ENCODE measurements around the gene OPA1. TPM values are rescaled to one million over a fixed set of nuclear protein-coding genes. Genes with fewer than 3 reads are reported as not detected.
"Not testable (repeated sequence)": the region's sequence is repeated elsewhere in the genome, so short reads cannot be mapped to it uniquely, and the experiment has no call there.

OPA1 gene
- total RNA-seq, 1 donor from 2014 or later: 109 TPM

- intact Hi-C loops (cut with DNase I): loop anchor here (5.0 to 10.0 kb wide), 4 partner anchors 112 to 1107 kb away; no protein-coding TSS in a partner anchor
- no peak for DNase-seq (ENCODE audit: low spot score)
Measured at GRCh38 chr3:193574488-193575070, 18.4 kb upstream of the OPA1 start.

DNA sequence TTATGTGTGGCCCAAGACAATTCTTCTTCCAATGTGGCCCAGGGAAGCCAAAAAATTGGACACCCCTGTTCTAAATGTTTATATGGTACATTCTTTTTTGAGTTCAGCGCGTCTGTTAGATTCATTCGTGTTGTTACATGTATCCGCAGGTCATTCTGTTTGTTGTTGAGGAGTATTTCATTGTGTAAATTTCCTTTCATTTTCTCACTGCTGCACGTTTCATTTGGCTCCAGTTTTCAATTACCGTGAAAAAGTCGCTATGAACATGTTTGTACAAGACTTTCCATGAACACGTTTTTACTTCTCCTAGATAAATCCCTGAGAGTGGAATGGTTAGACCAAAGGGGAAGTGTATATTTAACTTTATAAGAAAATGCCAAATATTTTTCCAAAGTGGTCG is 7.5 kb upstream of the OPA1 start:
- no peak for DNase-seq (ENCODE audit: low spot score)
- intact Hi-C loops (cut with DNase I): no loop called here

DNA sequence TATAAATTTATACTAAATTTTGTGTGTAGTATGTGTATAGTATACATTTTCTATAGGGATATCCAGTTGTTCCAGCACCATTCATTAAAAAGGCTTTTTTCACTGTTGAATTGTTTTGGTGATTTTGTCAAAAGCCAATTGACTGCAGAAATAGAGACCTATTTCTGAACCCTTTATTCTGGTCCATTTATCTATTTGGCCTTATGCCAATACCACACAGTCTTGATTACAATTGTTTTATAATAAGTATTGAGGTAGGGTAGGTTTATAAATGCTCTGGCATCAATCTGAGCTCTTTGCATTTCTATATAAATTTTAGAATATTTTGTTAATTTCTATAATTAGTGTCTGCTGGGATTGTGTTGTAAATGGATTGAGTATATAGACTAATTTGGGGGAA is 6.5 kb upstream of the OPA1 start:
- DNase-seq (ENCODE audit: low spot score): no peak
- intact Hi-C loops (cut with DNase I): no loop called here

- DNase-seq (ENCODE audit: low spot score): no peak
- intact Hi-C loops (cut with DNase I): no loop called here
Measured at GRCh38 chr3:193589129-193589528, 3.9 kb upstream of the OPA1 start.

DNA sequence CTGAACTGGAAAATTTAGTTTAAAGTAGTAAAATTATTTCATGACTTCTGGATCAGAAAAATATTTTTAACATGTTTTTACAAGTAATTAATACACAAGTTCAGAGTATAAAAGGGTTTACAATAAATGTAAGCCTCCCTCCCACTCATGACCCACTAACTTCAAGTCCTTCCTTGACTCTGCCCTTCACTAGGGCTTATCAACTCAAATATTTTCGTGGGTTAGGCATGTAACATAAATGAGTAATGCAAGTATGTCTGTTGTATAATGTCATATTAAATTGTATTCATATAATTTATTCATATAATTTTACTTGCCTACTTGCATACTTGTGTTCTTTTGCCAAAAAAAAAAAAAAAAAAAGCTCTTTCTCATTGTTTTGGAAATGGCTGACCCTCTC is 3.4 kb upstream of the OPA1 start:
- no peak for DNase-seq (ENCODE audit: low spot score)
- intact Hi-C loops (cut with DNase I): no loop called here

DNA sequence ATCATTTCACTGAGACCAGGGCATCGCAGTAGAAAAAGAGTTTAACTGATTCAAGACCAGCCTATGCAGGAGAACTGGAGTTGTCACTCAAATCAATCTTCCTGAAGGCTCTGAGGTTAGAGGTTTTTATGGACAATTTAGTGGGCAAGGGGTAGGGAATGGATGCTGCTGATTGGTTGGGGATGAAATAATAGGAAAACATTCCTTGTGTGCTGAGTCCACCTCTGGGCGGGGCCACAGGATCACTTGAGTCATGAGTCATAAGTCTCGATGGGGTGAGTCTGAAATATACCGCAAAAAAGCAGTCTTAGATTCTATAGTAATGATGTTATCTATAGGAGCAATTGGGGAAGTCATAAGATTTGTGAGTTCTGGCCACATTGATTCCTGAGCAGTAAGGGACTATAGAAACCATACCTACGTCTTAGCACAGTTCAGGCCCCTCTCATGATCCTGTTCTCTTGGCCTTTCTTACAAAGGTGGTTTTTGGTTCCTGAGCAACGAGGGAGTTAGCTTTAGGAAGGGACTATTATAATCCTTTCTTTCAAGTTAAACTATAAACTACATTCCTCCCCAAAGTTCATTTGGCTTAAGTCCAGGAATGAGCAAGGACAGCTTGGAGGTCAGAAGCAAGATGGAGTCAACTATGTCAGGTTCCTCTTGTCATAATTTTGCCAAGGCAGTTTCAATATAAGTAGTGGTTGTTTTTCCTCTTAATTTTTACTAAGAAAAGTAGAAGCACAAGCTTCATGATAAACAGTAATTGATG is 2.7 kb upstream of the OPA1 start:
- intact Hi-C loops (cut with DNase I): no loop called here
- no peak for DNase-seq (ENCODE audit: low spot score)

- DNase-seq (ENCODE audit: low spot score): no peak
- intact Hi-C loops (cut with DNase I): no loop called here
Measured at GRCh38 chr3:193593668-193594030, 641 bp downstream of the OPA1 start.

DNA sequence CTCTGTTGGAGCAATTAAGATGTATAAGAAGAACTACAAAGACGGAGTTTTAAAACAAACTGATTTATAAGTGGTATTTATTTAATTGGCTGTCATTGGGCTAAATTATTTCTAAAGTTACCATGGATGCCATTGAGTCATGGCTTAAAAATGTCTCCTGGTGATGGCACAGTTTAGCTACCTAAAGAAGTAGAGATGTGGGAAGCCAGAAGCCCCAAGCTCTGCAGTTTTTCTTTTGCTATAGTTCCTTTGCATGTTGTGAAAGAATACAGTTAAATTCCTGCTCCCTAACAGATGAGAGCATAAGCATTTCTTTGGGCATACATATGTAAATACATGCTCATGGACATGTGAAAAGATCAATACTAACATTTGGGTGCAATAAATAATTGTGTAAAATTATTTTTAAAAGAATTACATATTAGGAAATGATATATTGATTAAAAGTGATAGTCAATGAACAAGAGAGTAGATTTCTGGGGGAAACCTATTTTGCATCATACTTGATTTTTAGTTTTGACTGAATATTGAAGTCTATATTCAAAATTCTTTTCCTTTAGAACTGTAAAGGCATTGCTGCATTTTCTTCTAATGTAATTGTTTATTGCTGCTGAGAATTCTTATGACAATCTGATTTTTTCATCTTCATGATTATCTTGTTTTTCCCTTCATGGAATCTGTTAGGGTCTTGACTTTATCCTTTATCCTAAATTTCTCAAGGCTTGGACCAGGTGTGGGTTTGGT is 2.1 kb downstream of the OPA1 start:
- DNase-seq (ENCODE audit: low spot score): no peak
- intact Hi-C loops (cut with DNase I): no loop called here

GRCh38 chr3:193595939-193596487 is 3.0 kb downstream of the OPA1 start:
- intact Hi-C loops (cut with DNase I): no loop called here
- DNase-seq (ENCODE audit: low spot score): no peak

DNA sequence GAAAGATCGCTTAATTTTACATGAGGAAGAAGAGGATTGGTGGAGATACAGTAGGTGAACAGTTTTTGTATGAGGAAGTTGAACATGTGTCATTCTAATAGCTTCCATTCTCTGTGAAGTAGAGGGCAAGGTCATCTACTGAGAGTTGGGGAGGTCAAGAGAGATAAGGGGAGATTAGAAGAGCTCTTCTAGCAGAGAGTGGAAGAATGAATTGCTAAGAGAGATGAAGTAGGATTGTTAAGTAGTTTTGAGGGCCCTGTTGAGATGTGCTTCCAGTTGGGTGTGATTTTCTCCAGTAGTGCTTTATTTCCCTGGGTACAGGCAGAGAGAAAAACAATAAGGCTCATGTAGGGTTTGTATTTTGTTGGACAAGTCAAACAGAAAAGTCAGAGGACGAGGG is 5.2 kb downstream of the OPA1 start:
- intact Hi-C loops (cut with DNase I): no loop called here
- DNase-seq (ENCODE audit: low spot score): no peak

DNA sequence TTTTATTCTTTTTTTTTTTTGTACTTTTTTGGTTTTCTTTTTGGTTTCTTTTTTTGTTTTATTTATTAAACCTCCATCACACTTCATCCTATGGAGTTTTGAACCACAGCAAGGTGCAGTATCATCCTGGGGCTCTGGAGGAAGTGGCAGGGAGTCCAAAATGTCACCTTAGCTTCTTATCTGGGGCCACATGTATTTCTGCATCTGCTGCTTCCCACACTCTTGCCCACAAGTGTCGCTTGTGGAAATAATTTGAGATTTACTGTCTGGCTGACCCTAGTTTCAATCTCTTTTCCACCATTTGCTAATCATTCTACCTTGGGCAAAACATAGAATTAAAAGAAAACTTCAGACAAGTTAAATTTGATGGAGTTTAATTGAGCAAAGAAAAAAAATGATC is 6.4 kb downstream of the OPA1 start:
- DNase-seq (ENCODE audit: low spot score): no peak
- intact Hi-C loops (cut with DNase I): no loop called here

- no peak for DNase-seq (ENCODE audit: low spot score)
- intact Hi-C loops (cut with DNase I): no loop called here
Measured at GRCh38 chr3:193605876-193606275, 12.9 kb downstream of the OPA1 start.

DNA sequence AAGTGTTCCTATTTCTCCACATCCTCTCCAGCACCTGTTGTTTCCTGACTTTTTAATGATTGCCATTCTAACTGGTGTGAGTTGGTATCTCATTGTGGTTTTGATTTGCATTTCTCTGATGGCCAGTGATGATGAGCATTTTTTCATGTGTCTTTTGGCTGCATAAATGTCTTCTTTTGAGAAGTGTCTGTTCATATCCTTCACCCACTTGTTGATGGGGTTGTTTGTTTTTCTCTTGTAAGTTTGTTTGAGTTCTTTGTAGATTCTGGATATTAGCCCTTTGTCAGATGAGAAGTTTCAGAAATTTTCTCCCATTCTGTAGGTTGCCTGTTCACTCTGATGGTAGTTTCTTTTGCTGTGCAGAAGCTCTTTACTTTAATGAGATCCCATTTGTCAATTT is 13.9 kb downstream of the OPA1 start:
- DNase-seq (ENCODE audit: low spot score); intact Hi-C loops (cut with DNase I): not testable (repeated sequence)

DNA sequence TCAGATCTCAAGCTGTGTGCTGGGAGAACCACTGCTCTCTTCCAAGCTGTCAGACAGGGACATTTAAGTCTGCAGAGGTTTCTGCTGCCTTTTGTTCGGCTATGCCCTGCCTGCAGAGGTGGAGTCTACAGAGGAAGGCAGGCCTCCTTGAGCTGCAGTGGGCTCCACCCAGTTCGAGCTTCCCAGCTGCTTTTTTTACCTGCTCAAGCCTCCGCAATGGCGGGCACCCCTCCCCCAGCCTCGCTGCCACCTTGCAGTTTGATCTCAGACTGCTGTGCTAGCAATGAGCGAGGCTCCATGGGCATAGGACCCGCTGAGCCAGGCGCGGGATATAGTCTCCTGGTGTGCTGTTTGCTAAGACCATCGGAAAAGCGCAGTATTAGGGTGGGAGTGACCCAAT is 17.5 kb downstream of the OPA1 start:
- DNase-seq (ENCODE audit: low spot score); intact Hi-C loops (cut with DNase I): not testable (repeated sequence)

DNA sequence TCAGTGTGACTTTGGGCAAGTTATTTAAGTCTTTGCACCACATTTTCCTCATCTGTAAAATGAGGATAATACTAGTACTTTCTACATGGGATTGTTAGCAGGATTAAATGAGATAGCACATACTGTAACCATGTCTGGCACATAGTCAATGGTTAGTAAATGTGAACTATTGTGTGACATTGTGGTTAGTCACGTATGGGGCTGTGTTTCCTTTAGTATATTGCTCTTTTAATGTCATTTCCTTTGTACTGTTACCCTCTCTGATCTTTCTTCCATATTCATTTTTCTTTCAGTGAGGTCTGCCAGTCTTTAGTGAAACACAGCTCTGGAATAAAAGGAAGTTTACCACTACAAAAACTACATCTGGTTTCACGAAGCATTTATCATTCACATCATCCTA is 21.4 kb downstream of the OPA1 start:
- intact Hi-C loops (cut with DNase I): no loop called here
- no peak for DNase-seq (ENCODE audit: low spot score)

DNA sequence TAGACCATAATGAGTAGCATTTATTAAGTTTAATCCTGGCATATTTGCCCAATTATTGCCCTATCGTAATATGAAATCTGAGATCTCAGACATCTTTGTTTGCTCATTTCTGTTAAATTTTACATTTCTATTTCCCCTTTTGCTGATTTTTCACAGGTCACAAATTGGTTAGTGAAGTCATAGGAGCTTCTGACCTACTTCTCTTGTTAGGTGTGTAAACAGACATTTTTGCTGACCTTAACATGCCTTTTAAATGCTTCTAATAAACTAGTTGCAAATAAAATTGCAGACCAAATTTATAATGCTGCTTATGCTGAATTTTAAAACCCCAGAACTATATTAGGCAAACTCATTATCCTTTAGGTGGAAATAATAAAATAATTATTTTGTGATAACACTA is 24.6 kb downstream of the OPA1 start:
- DNase-seq (ENCODE audit: low spot score): no peak
- intact Hi-C loops (cut with DNase I): no loop called here

DNA sequence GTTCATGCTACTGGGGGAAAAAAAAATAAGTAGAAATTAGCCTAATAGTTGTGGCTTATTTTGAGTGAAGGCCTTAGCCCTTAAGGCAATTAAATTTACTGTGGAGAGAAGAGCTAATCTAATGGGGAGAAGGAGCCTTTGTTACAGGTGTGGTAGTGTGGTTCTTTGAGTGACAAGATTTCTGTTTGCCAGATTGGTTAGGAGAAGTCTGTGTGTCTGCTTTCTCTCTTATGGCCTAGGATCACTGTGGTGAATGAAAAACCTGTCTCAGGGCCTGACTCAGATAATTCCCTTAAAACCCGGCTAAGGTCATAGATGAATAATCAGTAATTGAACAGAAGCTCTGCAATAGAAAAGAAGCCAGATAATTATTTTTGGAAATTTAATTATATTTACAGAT is 27.0 kb downstream of the OPA1 start:
- DNase-seq (ENCODE audit: low spot score): no peak
- intact Hi-C loops (cut with DNase I): no loop called here

DNA sequence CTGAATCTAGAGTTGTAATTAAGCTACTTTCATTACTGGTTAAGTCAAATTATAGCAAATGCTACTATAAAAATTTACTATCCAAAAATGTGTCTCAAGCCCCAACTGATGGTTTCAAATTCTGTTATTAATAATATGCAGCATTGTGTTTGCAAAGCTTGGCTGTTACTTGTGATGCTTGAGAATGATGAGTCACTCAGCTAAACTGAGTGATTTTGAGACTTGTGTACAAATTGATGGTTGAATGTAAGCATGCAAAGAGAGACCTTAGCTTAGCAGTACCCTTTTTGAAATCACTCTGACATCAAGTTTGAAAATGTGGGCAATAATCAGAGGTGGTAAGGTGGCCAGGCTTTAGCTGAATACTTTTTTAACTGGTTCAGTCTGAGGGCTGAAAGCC is 27.6 kb downstream of the OPA1 start:
- no peak for DNase-seq (ENCODE audit: low spot score)

GRCh38 chr3:193621127-193621526 is 28.1 kb downstream of the OPA1 start:
- intact Hi-C loops (cut with DNase I): no loop called here
- no peak for DNase-seq (ENCODE audit: low spot score)

More for the DNA sequence above, 27.6 kb downstream of the OPA1 start:
- intact Hi-C loops (cut with DNase I): no loop called here

GRCh38 chr3:193630005-193630404 is 37.0 kb downstream of the OPA1 start:
- no peak for DNase-seq (ENCODE audit: low spot score)
- intact Hi-C loops (cut with DNase I): no loop called here

DNA sequence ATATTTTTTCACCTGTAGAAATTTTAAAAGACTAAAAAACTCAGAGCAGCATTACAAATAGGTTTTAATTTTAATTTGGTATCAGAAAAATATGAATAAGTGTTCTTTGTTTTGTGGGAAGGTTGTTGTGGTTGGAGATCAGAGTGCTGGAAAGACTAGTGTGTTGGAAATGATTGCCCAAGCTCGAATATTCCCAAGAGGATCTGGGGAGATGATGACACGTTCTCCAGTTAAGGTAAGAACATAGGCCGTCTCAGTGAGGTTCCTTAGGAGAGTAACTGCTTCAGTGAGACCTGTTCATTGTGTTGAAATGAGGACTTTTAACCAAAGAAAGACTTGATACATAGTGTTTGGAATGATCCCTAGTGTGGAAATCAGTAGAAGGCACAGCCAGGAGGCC is 44.8 kb downstream of the OPA1 start:
- intact Hi-C loops (cut with DNase I): no loop called here
- no peak for DNase-seq (ENCODE audit: low spot score)

Data from cardiac septum (tissue), 1 donor.